Chondrocyte (in vitro differentiated cells): ENCODE measurements around the gene CRIM1. TPM values are rescaled to one million over a fixed set of nuclear protein-coding genes. Genes with fewer than 3 reads are reported as not detected.

Experiments
- DNase-seq: peaks from one replicate; pipeline ENCODE4 v3.0.0; 2021; ENCODE audit warnings: mixed read lengths, low spot score
- H3K27ac Mint-ChIP-seq: one replicate; pipeline ENCODE4 v1.8.0; 2021; ENCODE audit warnings: mild to moderate bottlenecking, moderate library complexity, mixed read lengths; ENCODE audit not compliant: unreplicated experiment
- H3K27me3 Mint-ChIP-seq: 2 replicates; pipeline ENCODE4 v1.8.0; 2021; ENCODE audit warnings: low read depth, mixed read lengths
- H3K36me3 Mint-ChIP-seq: 2 replicates; pipeline ENCODE4 v1.8.0; 2021; ENCODE audit warnings: low read depth, mixed read lengths
- H3K4me1 Mint-ChIP-seq: 2 replicates; pipeline ENCODE4 v1.8.0; 2021; ENCODE audit warnings: low read depth, mild to moderate bottlenecking, mixed read lengths
- H3K4me3 Mint-ChIP-seq: one replicate; pipeline ENCODE4 v1.8.0; 2021; ENCODE audit warnings: mild to moderate bottlenecking, moderate library complexity, mixed read lengths; ENCODE audit not compliant: unreplicated experiment
- H3K9me3 Mint-ChIP-seq: 2 replicates; pipeline ENCODE4 v1.8.0; 2021; ENCODE audit warnings: low read depth, mixed read lengths
- CTCF ChIP-seq: fragments of 200-600 bp; sonication (generic); IDR thresholded peaks from 2 replicates; pipeline ENCODE4 v1.5.0; 2021; ENCODE audit warnings: antibody characterized with exemption, mild to moderate bottlenecking, moderate library complexity
- total RNA-seq: library from RNA; stranded (reverse); gene quantifications from 3 replicates; pipeline ENCODE4 v1.2.1, GENCODE V29; 2021

CRIM1 gene
- total RNA-seq, 1 donor from 2014 or later: 194 TPM

DNA sequence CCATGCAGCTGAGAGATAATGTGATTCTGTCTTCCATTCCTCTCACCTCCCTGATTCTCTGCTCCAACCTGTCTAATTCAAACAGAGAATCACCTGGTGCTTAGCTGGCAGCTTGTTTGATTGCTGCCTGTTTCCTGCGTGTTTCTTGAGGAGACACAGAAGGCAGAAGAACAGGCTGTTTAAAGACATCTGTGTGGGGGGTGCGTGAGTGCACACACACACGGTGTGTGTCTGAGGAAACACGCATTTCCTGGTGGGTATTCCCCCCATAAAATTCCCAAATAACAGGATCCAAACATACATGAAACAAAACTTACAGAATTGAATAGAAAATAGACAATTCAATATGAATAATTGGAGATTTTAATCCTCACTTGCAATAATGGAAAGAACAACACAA lies 29.3 kb upstream of the CRIM1 start:
- H3K4me3 Mint-ChIP-seq: no peak overlapping the region
- no peaks in the 10 kb centered on the region for H3K27me3 Mint-ChIP-seq
- no peaks in the 10 kb centered on the region for H3K36me3 Mint-ChIP-seq
- no peak overlapping the region for H3K27ac Mint-ChIP-seq
- peaks cover 13% of the 10 kb centered on the region for H3K4me1 Mint-ChIP-seq
- DNase-seq: no peak
- H3K9me3 Mint-ChIP-seq: peaks cover 4% of the 10 kb centered on the region
- TF ChIP-seq CTCF: no peak

DNA sequence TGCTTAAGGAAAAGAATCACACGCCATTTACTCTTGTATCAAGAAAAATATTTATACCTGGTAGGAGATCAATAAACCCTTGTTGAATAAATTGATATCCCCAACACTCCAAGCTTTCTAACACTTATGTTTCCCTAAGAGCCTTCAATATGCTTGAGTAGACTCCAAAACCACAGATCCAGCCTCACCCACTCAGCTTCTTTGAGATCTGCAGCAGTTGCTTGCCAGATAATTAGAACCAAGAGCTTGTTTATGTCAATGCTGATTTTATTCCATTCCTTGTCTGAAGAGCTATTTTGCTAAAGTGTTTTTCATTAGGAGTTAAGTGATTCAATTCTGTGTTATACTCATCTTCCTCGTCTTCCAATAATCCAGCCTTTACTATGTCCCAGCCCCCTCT lies 26.3 kb upstream of the CRIM1 start:
- no peaks in the 10 kb centered on the region for H3K9me3 Mint-ChIP-seq
- H3K4me3 Mint-ChIP-seq: no peak overlapping the region
- H3K27me3 Mint-ChIP-seq: no peaks in the 10 kb centered on the region
- no peak overlapping the region for H3K27ac Mint-ChIP-seq
- H3K4me1 Mint-ChIP-seq: peaks cover 13% of the 10 kb centered on the region
- TF ChIP-seq CTCF: no peak
- no peak for DNase-seq
- H3K36me3 Mint-ChIP-seq: no peaks in the 10 kb centered on the region

GRCh38 chr2:36329746-36330472 lies 25.7 kb upstream of the CRIM1 start:
- Mint-ChIP-seq H3K27me3 (no peaks in the 10 kb centered on the region), H3K27ac (no peak overlapping the region), H3K4me1 (peaks cover 13% of the 10 kb centered on the region), H3K36me3 (no peaks in the 10 kb centered on the region), H3K4me3 (no peak overlapping the region), H3K9me3 (no peaks in the 10 kb centered on the region)
- DNase-seq: no peak
- TF ChIP-seq CTCF: no peak

DNA sequence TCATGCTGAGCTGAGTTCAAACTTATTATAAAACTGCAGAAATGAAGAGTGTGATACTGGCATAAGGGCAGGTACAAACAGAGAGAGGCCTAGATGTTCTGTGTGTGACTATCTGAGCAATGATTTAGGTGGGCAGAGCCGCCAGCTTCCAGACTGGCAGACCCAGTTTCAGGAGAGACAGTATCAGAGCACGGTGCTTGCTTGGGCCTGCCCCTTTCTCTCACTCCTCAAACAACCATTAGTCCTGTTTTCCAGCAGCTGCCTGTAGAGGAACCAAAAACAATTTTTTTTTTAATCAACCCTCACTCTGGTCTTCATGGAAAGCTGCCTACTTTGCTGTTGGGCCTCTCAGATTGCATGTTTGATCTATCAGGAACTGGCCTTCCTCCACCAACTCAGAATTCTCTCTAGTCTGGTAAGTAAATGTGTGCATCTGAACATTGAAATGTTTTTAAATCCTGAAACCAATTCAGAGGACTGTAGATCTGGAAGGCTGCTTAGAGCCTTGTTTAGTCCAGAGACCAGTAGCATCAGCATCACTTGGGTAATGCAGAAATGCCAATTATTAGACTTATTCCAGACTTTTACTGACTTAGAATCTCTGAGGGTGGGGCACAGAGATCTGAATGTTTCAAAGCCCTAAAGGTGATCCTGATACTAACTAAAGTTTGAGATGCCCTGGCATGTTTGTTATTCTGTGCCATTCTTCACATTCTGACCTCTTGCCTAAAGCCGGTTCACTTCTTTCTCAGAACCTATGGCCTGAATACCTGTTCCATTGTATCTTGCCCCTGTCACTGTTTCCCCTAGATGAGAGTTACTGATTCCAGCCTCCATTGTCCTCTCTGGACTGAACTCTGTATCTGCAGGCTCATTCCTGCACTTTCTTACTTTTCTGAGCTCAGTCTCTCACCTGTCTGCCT lies 24.8 kb upstream of the CRIM1 start:
- no peak for DNase-seq
- no peaks in the 10 kb centered on the region for H3K36me3 Mint-ChIP-seq
- H3K4me3 Mint-ChIP-seq: no peak overlapping the region
- H3K27ac Mint-ChIP-seq: no peak overlapping the region
- H3K9me3 Mint-ChIP-seq: no peaks in the 10 kb centered on the region
- no peak for TF ChIP-seq CTCF
- no peaks in the 10 kb centered on the region for H3K27me3 Mint-ChIP-seq
- H3K4me1 Mint-ChIP-seq: peaks cover 13% of the 10 kb centered on the region

GRCh38 chr2:36333350-36334012 lies 22.1 kb upstream of the CRIM1 start:
- no peak for TF ChIP-seq CTCF
- no peak overlapping the region for H3K4me3 Mint-ChIP-seq
- peaks cover 20% of the 10 kb centered on the region for H3K4me1 Mint-ChIP-seq
- DNase-seq: no peak
- H3K27me3 Mint-ChIP-seq: no peaks in the 10 kb centered on the region
- H3K27ac Mint-ChIP-seq: no peak overlapping the region
- H3K9me3 Mint-ChIP-seq: no peaks in the 10 kb centered on the region
- no peaks in the 10 kb centered on the region for H3K36me3 Mint-ChIP-seq
